Parathyroid adenoma (tissue), 2 donors: ENCODE measurements around the gene BCLAF1.

Experiments used
- H2AFZ ChIP-seq: fragments of 300-600 bp; sonication (generic); one replicate; pipeline ENCODE4 v1.7.0; 2017; ENCODE audit warnings: antibody characterized with exemption, mild to moderate bottlenecking
- H3K27ac ChIP-seq: fragments of 300-600 bp; sonication (generic); one replicate; pipeline ENCODE4 v1.7.0; 2017
- H3K27me3 ChIP-seq: fragments of 300-600 bp; sonication (generic); one replicate; pipeline ENCODE4 v1.7.0; 2017; ENCODE audit warnings: low read length; ENCODE audit not compliant: control insufficient read depth, insufficient read depth
- H3K36me3 ChIP-seq: fragments of 300-600 bp; sonication (generic); one replicate; pipeline ENCODE4 v1.7.0; 2017; ENCODE audit warnings: low read length; ENCODE audit not compliant: control insufficient read depth, insufficient read depth
- H3K4me1 ChIP-seq: fragments of 300-600 bp; sonication (generic); one replicate; pipeline ENCODE4 v1.7.0; 2017; ENCODE audit warnings: control low read depth
- H3K4me2 ChIP-seq: fragments of 300-600 bp; sonication (generic); one replicate; pipeline ENCODE4 v1.7.0; 2017; ENCODE audit warnings: low read length
- H3K4me3 ChIP-seq: fragments of 300-600 bp; sonication (generic); one replicate; pipeline ENCODE4 v1.7.0; 2017; ENCODE audit warnings: low read depth, low read length
- H3K79me2 ChIP-seq: fragments of 300-600 bp; sonication (generic); one replicate; pipeline ENCODE4 v1.7.0; 2017; ENCODE audit warnings: control low read depth
- H3K9ac ChIP-seq: fragments of 300-600 bp; sonication (generic); one replicate; pipeline ENCODE4 v1.7.0; 2017; ENCODE audit warnings: mild to moderate bottlenecking
- H3K9me3 ChIP-seq: fragments of 300-600 bp; sonication (generic); one replicate; pipeline ENCODE4 v1.7.0; 2017; ENCODE audit warnings: low read length; ENCODE audit not compliant: control insufficient read depth
- CTCF ChIP-seq: fragments of 300-600 bp; sonication (generic); IDR thresholded peaks from one replicate; pipeline ENCODE4 v1.7.0; 2017; ENCODE audit warnings: antibody characterized with exemption, mild to moderate bottlenecking
- donor health status: primary hyperparathyroidism.

The BCLAF1 gene

GRCh38 chr6:136213012-136213539, 76.6 kb downstream of the BCLAF1 start:
- Histone ChIP-seq H3K79me2 (no peaks in the 10 kb centered on the region), H3K9me3 (no peaks in the 10 kb centered on the region), H3K4me1 (no peaks in the 10 kb centered on the region), H3K27me3 (no peaks in the 10 kb centered on the region), H3K4me2 (no peak overlapping the region), H3K4me3 (no peak overlapping the region), H3K9ac (no peak overlapping the region), H2AFZ (no peak overlapping the region), H3K36me3 (no peaks in the 10 kb centered on the region), H3K27ac (no peak overlapping the region)
- no peak for TF ChIP-seq CTCF

GRCh38 chr6:136212608-136213007, 77.0 kb downstream of the BCLAF1 start:
- no peak for TF ChIP-seq CTCF

GRCh38 chr6:136210398-136211165, 79.1 kb downstream of the BCLAF1 start:
- Histone ChIP-seq H3K27ac (no peak overlapping the region), H3K4me2 (no peak overlapping the region), H3K27me3 (no peaks in the 10 kb centered on the region), H3K9me3 (no peaks in the 10 kb centered on the region), H3K4me3 (no peak overlapping the region), H3K9ac (no peak overlapping the region), H2AFZ (peak overlapping the region; percentile 24), H3K36me3 (no peaks in the 10 kb centered on the region), H3K4me1 (no peaks in the 10 kb centered on the region), H3K79me2 (no peaks in the 10 kb centered on the region)
- TF ChIP-seq CTCF: no peak

More at GRCh38 chr6:136212608-136213007, 77.0 kb downstream of the BCLAF1 start:
- Histone ChIP-seq H3K4me3 (no peak overlapping the region), H3K4me1 (no peaks in the 10 kb centered on the region), H3K27me3 (no peaks in the 10 kb centered on the region), H3K4me2 (no peak overlapping the region), H3K79me2 (no peaks in the 10 kb centered on the region), H3K9me3 (no peaks in the 10 kb centered on the region), H3K36me3 (no peaks in the 10 kb centered on the region), H2AFZ (no peak overlapping the region), H3K27ac (no peak overlapping the region), H3K9ac (no peak overlapping the region)

GRCh38 chr6:136209496-136209895, 80.2 kb downstream of the BCLAF1 start:
- no peak overlapping the region for H3K27ac ChIP-seq
- H3K4me1 ChIP-seq: no peaks in the 10 kb centered on the region
- no peaks in the 10 kb centered on the region for H3K9me3 ChIP-seq
- no peak for TF ChIP-seq CTCF
- no peaks in the 10 kb centered on the region for H3K79me2 ChIP-seq
- H3K9ac ChIP-seq: no peak overlapping the region
- H3K4me2 ChIP-seq: no peak overlapping the region
- no peak overlapping the region for H3K4me3 ChIP-seq
- H3K36me3 ChIP-seq: no peaks in the 10 kb centered on the region
- no peak overlapping the region for H2AFZ ChIP-seq
- no peaks in the 10 kb centered on the region for H3K27me3 ChIP-seq

GRCh38 chr6:136208783-136209182, 80.9 kb downstream of the BCLAF1 start:
- no peaks in the 10 kb centered on the region for H3K79me2 ChIP-seq
- H3K9me3 ChIP-seq: no peaks in the 10 kb centered on the region
- H3K27me3 ChIP-seq: no peaks in the 10 kb centered on the region
- no peak for TF ChIP-seq CTCF
- no peak overlapping the region for H3K9ac ChIP-seq
- H3K4me3 ChIP-seq: no peak overlapping the region
- H3K36me3 ChIP-seq: no peaks in the 10 kb centered on the region
- H3K4me2 ChIP-seq: no peak overlapping the region
- no peaks in the 10 kb centered on the region for H3K4me1 ChIP-seq
- H3K27ac ChIP-seq: no peak overlapping the region
- H2AFZ ChIP-seq: no peak overlapping the region
